ENCODE measurements around the gene TAPBP.

- TF ChIP-seq CTCF (IDR thresholded peaks at IDR 0.05) (no peak), POLR2A (IDR thresholded peaks at IDR 0.05; ENCODE audit: low read depth) (no peak), POLR2AphosphoS5 (IDR thresholded peaks at IDR 0.05) (no peak), EP300 (IDR thresholded peaks at IDR 0.05) (no peak)
Measured at GRCh38 chr6:33321227-33321626, 7.3 kb upstream of the TAPBP start.
